ENCODE results near the gene SERPINA10.

GRCh38 chr14:94306047-94306978 lies 13.2 kb upstream of the SERPINA10 start:
- TF ChIP-seq CTCF (IDR thresholded peaks at IDR 0.05; ENCODE audit: borderline replicate concordance, extremely low read depth, low read length, poor library complexity, severe bottlenecking) = no peak
- TF ChIP-seq EZH2 (IDR thresholded peaks at IDR 0.05; ENCODE audit: borderline replicate concordance, low read depth, low read length, severe bottlenecking) = no peak

All from DND-41 (cell line).